ENCODE measurements around the gene PNPLA6.
"Not testable (repeated sequence)": the region's sequence is repeated elsewhere in the genome, so short reads cannot be mapped to it uniquely, and the experiment has no call there.

PNPLA6 gene

GRCh38 chr19:7556696-7557315 lies 21.3 kb downstream of the PNPLA6 start:
- Mint-ChIP-seq H3K4me1 (no peaks in the 10 kb centered on the region), H3K36me3 (ENCODE audit: insufficient read depth) (peaks cover 16% of the 10 kb centered on the region), H3K4me3 (no peak overlapping the region), H3K27me3 (no peaks in the 10 kb centered on the region), H3K9me3 (no peaks in the 10 kb centered on the region), H3K27ac (ENCODE audit: low read depth) (no peak overlapping the region)
- DNase-seq (ENCODE audit: low spot score in 2 of 2), result no peak
- ATAC-seq (replicated peaks; ENCODE audit: extremely low read depth, poor library complexity, severe bottlenecking), result no peak

DNA sequence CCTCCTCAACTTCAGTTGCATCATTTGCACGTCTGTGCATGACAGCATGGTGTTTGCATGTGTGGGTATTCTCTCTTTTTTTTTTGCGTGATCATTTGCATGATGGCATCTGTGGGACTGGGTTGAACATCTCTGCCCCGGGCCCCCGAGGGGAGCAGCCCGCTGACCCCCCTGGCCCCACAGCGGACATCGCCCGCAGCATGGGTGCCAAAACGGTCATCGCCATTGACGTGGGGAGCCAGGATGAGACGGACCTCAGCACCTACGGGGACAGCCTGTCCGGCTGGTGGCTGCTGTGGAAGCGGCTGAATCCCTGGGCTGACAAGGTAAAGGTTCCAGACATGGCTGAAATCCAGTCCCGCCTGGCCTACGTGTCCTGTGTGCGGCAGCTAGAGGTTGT lies 23.1 kb downstream of the PNPLA6 start:
- no peaks in the 10 kb centered on the region for H3K27me3 Mint-ChIP-seq
- H3K27ac Mint-ChIP-seq (ENCODE audit: low read depth), result no peak overlapping the region
- H3K36me3 Mint-ChIP-seq (ENCODE audit: insufficient read depth), result peaks cover 18% of the 10 kb centered on the region
- H3K4me3 Mint-ChIP-seq, result no peak overlapping the region
- H3K4me1 Mint-ChIP-seq, result no peaks in the 10 kb centered on the region
- DNase-seq (ENCODE audit: low spot score in 2 of 2) (no peak), ATAC-seq (replicated peaks; ENCODE audit: extremely low read depth, poor library complexity, severe bottlenecking) (no peak)
- no peaks in the 10 kb centered on the region for H3K9me3 Mint-ChIP-seq

DNA sequence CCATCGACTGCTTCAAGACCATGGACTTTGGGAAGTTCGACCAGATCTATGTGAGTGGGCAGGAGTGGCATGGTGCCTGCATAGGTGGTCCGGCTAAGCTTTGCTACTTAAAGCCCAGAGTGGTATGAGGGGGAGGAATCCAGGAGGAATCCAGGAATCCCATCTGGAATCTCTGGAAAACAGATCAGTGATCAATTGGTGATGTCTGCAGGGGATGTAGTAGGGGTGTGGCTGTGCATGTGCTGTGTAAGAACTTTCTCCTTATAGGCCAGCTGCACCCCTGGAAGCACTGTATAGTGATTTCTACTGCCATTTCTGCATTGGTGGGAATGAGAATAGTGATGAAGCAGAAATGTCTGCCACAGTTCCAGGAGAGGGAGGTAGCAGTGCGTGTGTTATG lies 23.6 kb downstream of the PNPLA6 start:
- no peak for ATAC-seq (replicated peaks; ENCODE audit: extremely low read depth, poor library complexity, severe bottlenecking)
- Mint-ChIP-seq H3K36me3 (ENCODE audit: insufficient read depth) (peaks cover 18% of the 10 kb centered on the region), H3K27me3 (no peaks in the 10 kb centered on the region), H3K4me3 (no peak overlapping the region), H3K4me1 (no peaks in the 10 kb centered on the region), H3K9me3 (no peaks in the 10 kb centered on the region), H3K27ac (ENCODE audit: low read depth) (no peak overlapping the region)
- DNase-seq (ENCODE audit: low spot score in 2 of 2), result no peak

- Mint-ChIP-seq H3K4me3 (no peak overlapping the region), H3K36me3 (ENCODE audit: insufficient read depth) (peaks cover 15% of the 10 kb centered on the region), H3K27ac (ENCODE audit: low read depth) (no peak overlapping the region), H3K4me1 (no peaks in the 10 kb centered on the region), H3K27me3 (no peaks in the 10 kb centered on the region), H3K9me3 (no peaks in the 10 kb centered on the region)
- ATAC-seq (replicated peaks; ENCODE audit: extremely low read depth, poor library complexity, severe bottlenecking) (no peak), DNase-seq (ENCODE audit: low spot score in 2 of 2) (no peak)
These were observed 24.7 kb downstream of the PNPLA6 start for GRCh38 chr19:7560255-7560654.

DNA sequence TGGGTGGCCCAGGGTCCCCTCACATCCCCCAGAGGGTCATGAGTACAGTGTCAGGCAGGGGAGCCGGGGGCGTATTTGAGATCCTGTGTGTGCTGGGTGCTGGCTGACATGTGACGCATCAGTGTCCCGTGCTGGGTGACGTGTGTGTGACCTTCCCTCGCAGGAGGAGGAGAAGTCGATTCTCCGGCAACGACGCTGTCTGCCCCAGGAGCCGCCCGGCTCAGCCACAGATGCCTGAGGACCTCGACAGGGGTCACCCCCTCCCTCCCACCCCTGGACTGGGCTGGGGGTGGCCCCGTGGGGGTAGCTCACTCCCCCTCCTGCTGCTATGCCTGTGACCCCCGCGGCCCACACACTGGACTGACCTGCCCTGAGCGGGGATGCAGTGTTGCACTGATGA lies 25.8 kb downstream of the PNPLA6 start:
- H3K4me3 Mint-ChIP-seq, result no peak overlapping the region
- peaks cover 15% of the 10 kb centered on the region for H3K36me3 Mint-ChIP-seq (ENCODE audit: insufficient read depth)
- ATAC-seq (replicated peaks; ENCODE audit: extremely low read depth, poor library complexity, severe bottlenecking), result no peak
- no peaks in the 10 kb centered on the region for H3K4me1 Mint-ChIP-seq
- H3K9me3 Mint-ChIP-seq, result no peaks in the 10 kb centered on the region
- H3K27me3 Mint-ChIP-seq, result no peaks in the 10 kb centered on the region
- no peak for DNase-seq (ENCODE audit: low spot score in 2 of 2)
- H3K27ac Mint-ChIP-seq (ENCODE audit: low read depth), result no peak overlapping the region

- no peak overlapping the region for H3K27ac Mint-ChIP-seq (ENCODE audit: low read depth)
- H3K9me3 Mint-ChIP-seq, result no peaks in the 10 kb centered on the region
- H3K4me3 Mint-ChIP-seq, result no peak overlapping the region
- ATAC-seq (replicated peaks; ENCODE audit: extremely low read depth, poor library complexity, severe bottlenecking) (no peak), DNase-seq (ENCODE audit: low spot score in 2 of 2) (no peak)
- no peaks in the 10 kb centered on the region for H3K27me3 Mint-ChIP-seq
- no peaks in the 10 kb centered on the region for H3K4me1 Mint-ChIP-seq
- peaks cover 9% of the 10 kb centered on the region for H3K36me3 Mint-ChIP-seq (ENCODE audit: insufficient read depth)
These were observed 27.3 kb downstream of the PNPLA6 start for GRCh38 chr19:7562646-7563393.

DNA sequence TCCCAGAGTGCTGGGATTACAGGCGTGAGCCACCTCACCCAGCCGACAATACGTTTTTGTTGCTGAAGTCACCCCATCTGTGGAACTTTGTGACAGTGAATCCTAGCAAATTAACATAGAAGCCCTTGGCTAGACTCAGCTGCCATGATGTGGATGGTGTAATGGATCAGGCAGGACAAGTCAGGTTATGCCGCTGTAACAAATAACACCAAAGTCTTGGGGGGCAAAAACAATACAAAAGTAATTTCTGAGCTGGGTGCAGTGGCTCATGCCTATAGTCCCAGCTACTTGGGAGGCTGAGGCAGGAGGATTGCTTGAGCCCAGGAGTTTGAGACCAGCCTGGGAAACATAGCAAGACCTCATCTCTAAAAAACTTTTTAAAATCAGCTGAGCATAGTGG lies 29.3 kb downstream of the PNPLA6 start:
- no peak for ATAC-seq (replicated peaks; ENCODE audit: extremely low read depth, poor library complexity, severe bottlenecking)
- DNase-seq (ENCODE audit: low spot score in 2 of 2), result no peak
- H3K36me3 Mint-ChIP-seq (ENCODE audit: insufficient read depth), result peaks cover 1% of the 10 kb centered on the region
- no peak overlapping the region for H3K4me3 Mint-ChIP-seq
- no peak overlapping the region for H3K27ac Mint-ChIP-seq (ENCODE audit: low read depth)
- H3K27me3 Mint-ChIP-seq, result no peaks in the 10 kb centered on the region
- no peaks in the 10 kb centered on the region for H3K9me3 Mint-ChIP-seq
- H3K4me1 Mint-ChIP-seq, result no peaks in the 10 kb centered on the region

- ATAC-seq (replicated peaks; ENCODE audit: extremely low read depth, poor library complexity, severe bottlenecking) (no peak), DNase-seq (ENCODE audit: low spot score in 2 of 2) (no peak)
- Mint-ChIP-seq H3K27ac (ENCODE audit: low read depth) (no peak overlapping the region), H3K4me1 (no peaks in the 10 kb centered on the region), H3K27me3 (no peaks in the 10 kb centered on the region), H3K9me3 (no peaks in the 10 kb centered on the region), H3K36me3 (ENCODE audit: insufficient read depth) (peaks cover 1% of the 10 kb centered on the region), H3K4me3 (no peak overlapping the region)
These were observed 29.8 kb downstream of the PNPLA6 start for GRCh38 chr19:7565332-7565731.

- Mint-ChIP-seq H3K4me3 (no peak overlapping the region), H3K27me3 (peaks cover 9% of the 10 kb centered on the region), H3K36me3 (ENCODE audit: insufficient read depth) (no peaks in the 10 kb centered on the region), H3K27ac (ENCODE audit: low read depth) (no peak overlapping the region), H3K4me1 (no peaks in the 10 kb centered on the region), H3K9me3 (no peaks in the 10 kb centered on the region)
- ATAC-seq (replicated peaks; ENCODE audit: extremely low read depth, poor library complexity, severe bottlenecking) (no peak), DNase-seq (ENCODE audit: low spot score in 2 of 2) (no peak)
These were observed 35.2 kb downstream of the PNPLA6 start for GRCh38 chr19:7570761-7571160.

- ATAC-seq (replicated peaks; ENCODE audit: extremely low read depth, poor library complexity, severe bottlenecking) (no peak), DNase-seq (ENCODE audit: low spot score in 2 of 2) (no peak)
- Mint-ChIP-seq H3K4me3 (no peak overlapping the region), H3K9me3 (no peaks in the 10 kb centered on the region), H3K27me3 (peaks cover 26% of the 10 kb centered on the region), H3K4me1 (no peaks in the 10 kb centered on the region), H3K27ac (ENCODE audit: low read depth) (no peak overlapping the region), H3K36me3 (ENCODE audit: insufficient read depth) (peaks cover 2% of the 10 kb centered on the region)
These were observed 40.0 kb downstream of the PNPLA6 start for GRCh38 chr19:7575434-7576040.

DNA sequence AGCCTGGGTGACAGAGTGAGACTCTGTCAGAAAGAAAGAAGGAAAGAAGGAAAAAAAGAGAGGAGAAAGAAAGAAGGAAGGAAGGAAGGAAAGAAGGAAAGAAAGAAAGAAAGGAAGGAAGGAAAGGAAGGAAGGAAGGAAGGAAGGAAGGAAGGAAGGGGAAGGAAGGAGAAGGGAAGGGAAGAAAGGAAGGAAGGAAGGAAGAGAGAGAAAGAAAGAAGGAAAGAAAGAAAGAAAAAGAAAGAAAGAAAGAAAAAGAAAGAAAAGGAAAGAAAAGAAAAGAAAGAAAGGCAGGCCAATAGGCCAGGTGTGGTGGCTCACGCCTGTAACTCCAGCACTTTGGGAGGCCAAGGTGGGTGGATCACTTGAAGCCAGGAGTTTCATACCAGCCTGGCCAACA lies 41.9 kb downstream of the PNPLA6 start:
- H3K4me3 Mint-ChIP-seq; ATAC-seq (replicated peaks; ENCODE audit: extremely low read depth, poor library complexity, severe bottlenecking); H3K27ac Mint-ChIP-seq (ENCODE audit: low read depth); H3K4me1 Mint-ChIP-seq; H3K36me3 Mint-ChIP-seq (ENCODE audit: insufficient read depth); H3K9me3 Mint-ChIP-seq; DNase-seq (ENCODE audit: low spot score in 2 of 2): not testable (repeated sequence)
- peaks cover 34% of the 10 kb centered on the region for H3K27me3 Mint-ChIP-seq

- no peak for DNase-seq (ENCODE audit: low spot score in 2 of 2)
- ATAC-seq (replicated peaks; ENCODE audit: extremely low read depth, poor library complexity, severe bottlenecking), result no peak
- H3K4me1 Mint-ChIP-seq, result no peaks in the 10 kb centered on the region
- H3K27ac Mint-ChIP-seq (ENCODE audit: low read depth), result no peak overlapping the region
- H3K4me3 Mint-ChIP-seq, result no peak overlapping the region
- H3K36me3 Mint-ChIP-seq (ENCODE audit: insufficient read depth), result peaks cover 5% of the 10 kb centered on the region
- no peaks in the 10 kb centered on the region for H3K9me3 Mint-ChIP-seq
- H3K27me3 Mint-ChIP-seq, result peaks cover 34% of the 10 kb centered on the region
These were observed 42.6 kb downstream of the PNPLA6 start for GRCh38 chr19:7578127-7578526.

DNA sequence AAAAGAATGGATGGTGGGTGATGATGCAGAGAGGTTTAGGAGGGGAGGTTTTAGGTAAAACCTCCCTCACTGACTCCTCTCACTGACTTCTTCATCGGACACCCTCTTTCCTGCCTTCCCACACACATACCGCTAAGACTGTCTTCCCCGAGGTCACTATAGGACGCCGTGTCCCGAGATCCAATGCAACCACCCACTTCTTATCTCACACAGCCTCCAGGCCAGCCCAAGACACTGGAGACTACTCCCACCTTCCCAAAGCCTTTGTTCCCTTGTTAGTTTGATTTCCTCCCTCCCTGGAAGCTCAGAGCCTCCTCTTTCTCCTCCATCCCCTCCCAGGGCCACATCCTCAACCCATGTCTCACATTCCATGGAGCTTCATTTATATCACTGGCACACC lies 43.7 kb downstream of the PNPLA6 start:
- no peak for ATAC-seq (replicated peaks; ENCODE audit: extremely low read depth, poor library complexity, severe bottlenecking)
- no peak for DNase-seq (ENCODE audit: low spot score in 2 of 2)
- peaks cover 5% of the 10 kb centered on the region for H3K36me3 Mint-ChIP-seq (ENCODE audit: insufficient read depth)
- H3K9me3 Mint-ChIP-seq, result no peaks in the 10 kb centered on the region
- H3K4me1 Mint-ChIP-seq, result no peaks in the 10 kb centered on the region
- H3K4me3 Mint-ChIP-seq, result no peak overlapping the region
- no peak overlapping the region for H3K27ac Mint-ChIP-seq (ENCODE audit: low read depth)
- H3K27me3 Mint-ChIP-seq, result peaks cover 34% of the 10 kb centered on the region

All from central memory CD8-positive, alpha-beta T cell (primary cell).